K562 (cell line): ENCODE measurements around the gene SOX18. TPM values are rescaled to one million over a fixed set of nuclear protein-coding genes. Genes with fewer than 3 reads are reported as not detected.

Experiments
- BACH1 ChIP-seq: fragments of 200-800 bp; sonication (Bioruptor generic); IDR thresholded peaks from 2 replicates; pipeline ENCODE4 v1.6.1; 2016; ENCODE audit warnings: missing genetic modification characterization, missing compliant biosample characterization
- HDAC8 ChIP-seq: fragments of 450-650 bp; IDR thresholded peaks from 2 replicates; pipeline ENCODE4 v1.6.1; 2016; ENCODE audit warnings: mild to moderate bottlenecking, missing genetic modification characterization, moderate library complexity, missing compliant biosample characterization
- HNRNPL ChIP-seq: fragments of 200-400 bp; formaldehyde crosslinking; IDR thresholded peaks from 2 replicates; pipeline ENCODE4 v1.6.1; 2017; ENCODE audit warnings: low read depth, mild to moderate bottlenecking, low read length
- MAFF ChIP-seq: IDR thresholded peaks from 2 replicates; pipeline ENCODE4 v1.6.1; 2012; ENCODE audit warnings: low read length, improper control_type of control experiment
- NR2C1 ChIP-seq, 2 experiments: fragments of 450-650 bp; IDR thresholded peaks; 2 replicates each; pipeline ENCODE4 v1.6.1; 2017; ENCODE audit warnings: mild to moderate bottlenecking in 2 of 2, antibody characterized with exemption in 1 of 2, inconsistent platforms in 1 of 2, missing compliant biosample characterization in 1 of 2, missing genetic modification characterization in 1 of 2
- PHF21A ChIP-seq: fragments of 450-650 bp; IDR thresholded peaks from 2 replicates; pipeline ENCODE4 v1.6.1; 2017; ENCODE audit warnings: low read depth, borderline replicate concordance
- POLR2AphosphoS2 ChIP-seq: IDR thresholded peaks from 2 replicates; pipeline ENCODE4 v1.6.1; 2012; ENCODE audit warnings: low read length, improper control_type of control experiment
- POLR2AphosphoS5 ChIP-seq: IDR thresholded peaks from 2 replicates; pipeline ENCODE4 v1.6.1; 2011; ENCODE audit warnings: mild to moderate bottlenecking, low read depth, low read length, moderate library complexity; ENCODE audit not compliant: control insufficient read depth, insufficient read depth
- POLR2H ChIP-seq: IDR thresholded peaks from 2 replicates; pipeline ENCODE4 v1.6.1; 2016; ENCODE audit warnings: missing genetic modification characterization, low read depth, mild to moderate bottlenecking, control low read depth, missing compliant biosample characterization, moderate library complexity
- PTRF ChIP-seq: fragments of 450-650 bp; IDR thresholded peaks from 2 replicates; pipeline ENCODE4 v1.6.1; 2016; ENCODE audit warnings: mild to moderate bottlenecking, missing genetic modification characterization, missing compliant biosample characterization
- RBM22 ChIP-seq: fragments of 200-400 bp; formaldehyde crosslinking; IDR thresholded peaks from 2 replicates; pipeline ENCODE4 v1.6.1; 2018; ENCODE audit warnings: low read length, low read depth; ENCODE audit not compliant: poor library complexity, severe bottlenecking
- SRSF3 ChIP-seq: fragments of 200-400 bp; formaldehyde crosslinking; IDR thresholded peaks from 2 replicates; pipeline ENCODE4 v1.6.1; 2016; ENCODE audit warnings: mild to moderate bottlenecking, low read length, moderate library complexity; ENCODE audit not compliant: insufficient read depth
- TSC22D4 ChIP-seq: fragments of 450-650 bp; IDR thresholded peaks from 2 replicates; pipeline ENCODE4 v1.6.1; 2016; ENCODE audit warnings: missing genetic modification characterization, missing biosample characterization, control low read depth
- U2AF1 ChIP-seq: fragments of 200-400 bp; formaldehyde crosslinking; optimal IDR thresholded peaks from 2 replicates; pipeline ENCODE3; 2017; ENCODE audit warnings: mild to moderate bottlenecking, low read depth, low read length, moderate library complexity
- ZNF184 ChIP-seq: sonication (generic); formaldehyde crosslinking; IDR thresholded peaks from 2 replicates; pipeline ENCODE4 v1.5.0; 2020; ENCODE audit warnings: missing genetic modification reagents
- ZNF212 ChIP-seq: fragments of 450-650 bp; formaldehyde crosslinking; IDR thresholded peaks from 2 replicates; pipeline ENCODE4 v1.4.0; 2020; ENCODE audit warnings: mild to moderate bottlenecking
- ZNF444 ChIP-seq: fragments of 250-450 bp; sonication (Bioruptor Pico); IDR thresholded peaks from 2 replicates; pipeline ENCODE4 v1.4.0; 2020; ENCODE audit warnings: mild to moderate bottlenecking, moderate library complexity
- ZNF695 ChIP-seq: fragments of 450-650 bp; formaldehyde crosslinking; IDR thresholded peaks from 2 replicates; pipeline ENCODE4 v1.4.0; 2020; ENCODE audit warnings: mild to moderate bottlenecking, moderate library complexity
- ZNF75A ChIP-seq: fragments of 450-650 bp; formaldehyde crosslinking; IDR thresholded peaks from 2 replicates; pipeline ENCODE4 v1.4.0; 2020; ENCODE audit warnings: mild to moderate bottlenecking
- ZNF766 ChIP-seq: fragments of 200-800 bp; sonication (Bioruptor generic); conservative IDR thresholded peaks from 2 replicates; pipeline ENCODE4 v1.6.1; 2016; ENCODE audit warnings: missing genetic modification characterization, missing compliant biosample characterization
- polyA plus RNA-seq, 8 experiments: library from polyadenylated mRNA; depleted of rRNA in 4 of 8; stranded (reverse) in 5 of 8; unstranded in 3 of 8; fragments of >200 nt; fragmentation: Nextera tagmentation in 2 of 8; fragmentation: Illumina TruSeq in 1 of 8; extraction: Ambion mirVana in 2 of 8; extraction: Trizol in 1 of 8; gene quantifications; 2 replicates each; pipeline versions ENCODE4 v1.2.1 to v1.2.3, GENCODE V29; 2011 to 2014; ENCODE audit warnings: inconsistent platforms in 1 of 8, missing spikeins in 1 of 8
- total RNA-seq, 7 experiments: library from RNA; depleted of rRNA in 6 of 7; stranded (reverse); fragments of >200 nt in 6 of 7; fragmentation: Illumina TruSeq in 2 of 7; extraction: Trizol in 2 of 7; gene quantifications; 2 replicates each; pipeline versions ENCODE4 v1.2.1 to v1.2.3, GENCODE V29; 2011 to 2021; ENCODE audit warnings: low replicate concordance in 1 of 7
- TF ChIP-seq, protein P1 (sequence below): sonication (generic); formaldehyde crosslinking; IDR thresholded peaks from 2 replicates; pipeline ENCODE4 v1.9.0; 2022; ENCODE audit warnings: mild to moderate bottlenecking, missing genetic modification reagents
- TF ChIP-seq, protein P2 (sequence below): sonication (generic); formaldehyde crosslinking; IDR thresholded peaks from 2 replicates; pipeline ENCODE4 v1.8.1; 2022; ENCODE audit warnings: missing genetic modification reagents
- TF ChIP-seq, protein P3 (sequence below): fragments of 450-650 bp; IDR thresholded peaks from 2 replicates; pipeline ENCODE4 v1.7.0; 2016; ENCODE audit warnings: borderline replicate concordance
- TF ChIP-seq, protein P4 (sequence below): sonication (generic); formaldehyde crosslinking; IDR thresholded peaks from 2 replicates; pipeline ENCODE4 v1.8.0; 2023; ENCODE audit warnings: mild to moderate bottlenecking, missing genetic modification reagents

SOX18 gene
- total and polyA plus RNA-seq, 9 of the 15 experiments (the other 6 are each of a cell fraction or from before 2014, with no cell fraction given), result 0.15 to 19.8 (median 0.33) TPM

DNA sequence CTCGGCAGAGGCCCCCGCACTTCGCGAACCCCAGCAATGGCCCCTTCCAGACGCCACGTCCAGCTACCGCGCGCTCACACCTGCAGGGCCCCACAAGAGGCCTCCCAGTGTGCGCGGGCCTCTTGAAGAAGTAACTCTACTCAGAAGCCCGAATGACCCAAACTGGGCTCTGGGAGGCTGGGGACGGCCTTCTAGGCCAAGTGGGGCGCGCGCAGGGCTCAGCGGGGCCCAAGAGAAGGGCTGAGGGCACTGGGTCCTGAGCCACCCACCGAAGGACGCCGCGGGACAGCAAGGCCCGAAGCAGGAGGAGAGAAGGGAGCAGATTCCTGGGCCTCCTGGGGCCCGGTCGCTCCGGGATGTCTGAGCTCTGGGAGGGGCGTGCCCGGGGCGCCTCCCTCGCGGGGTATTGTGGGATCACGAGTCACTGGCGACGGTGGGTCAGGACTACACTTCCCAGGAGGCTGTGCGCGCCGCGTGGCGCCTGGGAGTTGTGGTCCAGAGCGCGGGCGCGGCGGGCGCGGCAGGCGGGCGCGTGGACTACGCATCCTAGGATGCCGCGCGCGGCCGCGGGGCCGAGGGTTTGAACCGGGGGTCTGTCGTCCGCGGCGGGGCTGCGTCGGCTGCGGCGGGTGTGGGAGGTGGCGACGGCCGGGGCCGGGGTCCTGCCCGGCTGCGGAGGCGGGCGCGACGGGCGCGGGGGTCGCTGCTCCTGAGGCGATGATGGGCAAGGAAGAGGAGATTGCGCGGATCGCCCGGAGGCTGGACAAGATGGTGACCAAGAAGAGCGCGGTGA, 13.4 kb upstream of the SOX18 start, which contains the start of gene TCEA2 (continued):
- TF ChIP-seq, protein P1, sequence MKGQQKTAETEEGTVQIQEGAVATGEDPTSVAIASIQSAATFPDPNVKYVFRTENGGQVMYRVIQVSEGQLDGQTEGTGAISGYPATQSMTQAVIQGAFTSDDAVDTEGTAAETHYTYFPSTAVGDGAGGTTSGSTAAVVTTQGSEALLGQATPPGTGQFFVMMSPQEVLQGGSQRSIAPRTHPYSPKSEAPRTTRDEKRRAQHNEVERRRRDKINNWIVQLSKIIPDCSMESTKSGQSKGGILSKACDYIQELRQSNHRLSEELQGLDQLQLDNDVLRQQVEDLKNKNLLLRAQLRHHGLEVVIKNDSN (CRISPR knock-in tag), result peak; percentile 66
- TF ChIP-seq, protein P2, sequence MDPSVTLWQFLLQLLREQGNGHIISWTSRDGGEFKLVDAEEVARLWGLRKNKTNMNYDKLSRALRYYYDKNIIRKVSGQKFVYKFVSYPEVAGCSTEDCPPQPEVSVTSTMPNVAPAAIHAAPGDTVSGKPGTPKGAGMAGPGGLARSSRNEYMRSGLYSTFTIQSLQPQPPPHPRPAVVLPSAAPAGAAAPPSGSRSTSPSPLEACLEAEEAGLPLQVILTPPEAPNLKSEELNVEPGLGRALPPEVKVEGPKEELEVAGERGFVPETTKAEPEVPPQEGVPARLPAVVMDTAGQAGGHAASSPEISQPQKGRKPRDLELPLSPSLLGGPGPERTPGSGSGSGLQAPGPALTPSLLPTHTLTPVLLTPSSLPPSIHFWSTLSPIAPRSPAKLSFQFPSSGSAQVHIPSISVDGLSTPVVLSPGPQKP (CRISPR knock-in tag), result no peak
- TF ChIP-seq ZNF75A (peak; percentile 32; the same call in 1 of the 2 replicates), HDAC8 (peak; percentile 55; the same call in 1 of the 2 replicates), POLR2H (tag) (no peak), PHF21A (no peak), BACH1 (tag) (peak; percentile 72; the same call in 1 of the 2 replicates), TSC22D4 (tag) (no peak), ZNF212 (peak; percentile 45; the same call in 1 of the 2 replicates), POLR2AphosphoS5 (peak; percentile 61), U2AF1 (no peak), HNRNPL (no peak), POLR2AphosphoS2 (0 out of 2 replicates have a peak, but pooled peaks have one; percentile 49), ZNF766 (CRISPR knock-in tag) (peak; percentile 98), RBM22 (no peak), NR2C1 (IDR thresholded peaks at IDR 0.05) (no peak), NR2C1 (tag; IDR thresholded peaks at IDR 0.05) (peak; percentile 93), PTRF (no peak), ZNF695 (CRISPR knock-in tag) (no peak), ZNF444 (CRISPR knock-in tag) (0 out of 2 replicates have a peak, but pooled peaks have one; percentile 10), ZNF184 (CRISPR knock-in tag) (no peak), SRSF3 (no peak), MAFF (no peak)
- TF ChIP-seq, protein P3, sequence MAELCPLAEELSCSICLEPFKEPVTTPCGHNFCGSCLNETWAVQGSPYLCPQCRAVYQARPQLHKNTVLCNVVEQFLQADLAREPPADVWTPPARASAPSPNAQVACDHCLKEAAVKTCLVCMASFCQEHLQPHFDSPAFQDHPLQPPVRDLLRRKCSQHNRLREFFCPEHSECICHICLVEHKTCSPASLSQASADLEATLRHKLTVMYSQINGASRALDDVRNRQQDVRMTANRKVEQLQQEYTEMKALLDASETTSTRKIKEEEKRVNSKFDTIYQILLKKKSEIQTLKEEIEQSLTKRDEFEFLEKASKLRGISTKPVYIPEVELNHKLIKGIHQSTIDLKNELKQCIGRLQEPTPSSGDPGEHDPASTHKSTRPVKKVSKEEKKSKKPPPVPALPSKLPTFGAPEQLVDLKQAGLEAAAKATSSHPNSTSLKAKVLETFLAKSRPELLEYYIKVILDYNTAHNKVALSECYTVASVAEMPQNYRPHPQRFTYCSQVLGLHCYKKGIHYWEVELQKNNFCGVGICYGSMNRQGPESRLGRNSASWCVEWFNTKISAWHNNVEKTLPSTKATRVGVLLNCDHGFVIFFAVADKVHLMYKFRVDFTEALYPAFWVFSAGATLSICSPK, result no peak
- TF ChIP-seq, protein P4, sequence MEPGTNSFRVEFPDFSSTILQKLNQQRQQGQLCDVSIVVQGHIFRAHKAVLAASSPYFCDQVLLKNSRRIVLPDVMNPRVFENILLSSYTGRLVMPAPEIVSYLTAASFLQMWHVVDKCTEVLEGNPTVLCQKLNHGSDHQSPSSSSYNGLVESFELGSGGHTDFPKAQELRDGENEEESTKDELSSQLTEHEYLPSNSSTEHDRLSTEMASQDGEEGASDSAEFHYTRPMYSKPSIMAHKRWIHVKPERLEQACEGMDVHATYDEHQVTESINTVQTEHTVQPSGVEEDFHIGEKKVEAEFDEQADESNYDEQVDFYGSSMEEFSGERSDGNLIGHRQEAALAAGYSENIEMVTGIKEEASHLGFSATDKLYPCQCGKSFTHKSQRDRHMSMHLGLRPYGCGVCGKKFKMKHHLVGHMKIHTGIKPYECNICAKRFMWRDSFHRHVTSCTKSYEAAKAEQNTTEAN, result no peak
